ENCODE data around the gene PRDM16. TPM values are rescaled to one million over a fixed set of nuclear protein-coding genes. Genes with fewer than 3 reads are reported as not detected.

PRDM16 gene
- total and polyA plus RNA-seq, 2 experiments from 2014 or later: 0.14 to 0.16 TPM

DNA sequence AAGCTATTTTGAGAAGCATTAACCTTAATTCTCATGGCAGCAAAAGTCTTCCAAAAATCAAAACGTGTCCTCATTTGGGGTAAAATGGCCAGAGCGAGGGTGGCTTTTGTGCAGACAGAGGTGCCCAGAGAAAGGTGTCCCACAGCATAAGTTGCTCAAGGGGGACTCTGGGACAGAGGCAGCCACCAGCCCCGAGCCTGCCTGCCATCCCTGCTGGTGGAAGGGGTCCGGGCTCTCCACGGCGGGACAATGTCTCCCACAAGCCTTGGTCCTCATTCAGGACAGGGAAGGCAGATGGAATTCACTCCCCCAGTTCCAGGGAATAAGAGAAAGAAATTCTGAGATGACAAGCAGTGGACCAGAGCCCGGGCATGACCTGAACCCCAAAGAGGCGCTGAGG, 372.9 kb downstream of the PRDM16 start:
- H3K36me3 ChIP-seq (ENCODE audit: insufficient read depth): no peaks in the 10 kb centered on the region
- DNase-seq (ENCODE audit: low spot score) (no peak), ATAC-seq (no peak)
- no peaks in the 10 kb centered on the region for H4K20me1 ChIP-seq (replicated peaks; ENCODE audit: insufficient read depth)
- H3K9me2 ChIP-seq (ENCODE audit: insufficient read depth): no peaks in the 10 kb centered on the region
- H3K4me2 ChIP-seq: no peak overlapping the region
- H3K27me3 ChIP-seq (ENCODE audit: insufficient read depth): no peaks in the 10 kb centered on the region
- peaks cover 10% of the 10 kb centered on the region for H3K4me1 Mint-ChIP-seq
- H2AFZ ChIP-seq: no peak overlapping the region
- no peaks in the 10 kb centered on the region for H3K36me3 Mint-ChIP-seq (ENCODE audit: low read depth)
- H3K4me3 Mint-ChIP-seq: no peak overlapping the region
- no peaks in the 10 kb centered on the region for H3K9me3 Mint-ChIP-seq
- no peaks in the 10 kb centered on the region for H3K4me1 ChIP-seq (ENCODE audit: insufficient read depth)
- peaks cover 10% of the 10 kb centered on the region for H3K27me3 Mint-ChIP-seq (ENCODE audit: insufficient read depth, low read depth, poor library complexity)
- H3K27ac ChIP-seq (ENCODE audit: low read depth): no peak overlapping the region
- H3K27ac Mint-ChIP-seq: no peak overlapping the region
- TF ChIP-seq ZNF114 (CRISPR knock-in tag; IDR thresholded peaks at IDR 0.05) (no peak), POLR2AphosphoS5 (IDR thresholded peaks at IDR 0.05; ENCODE audit: low read depth) (no peak), CREB1 (CRISPR knock-in tag; IDR thresholded peaks at IDR 0.05; ENCODE audit: low read depth) (no peak), EZH2phosphoT487 (IDR thresholded peaks at IDR 0.05; ENCODE audit: unreplicated experiment) (no peak), STAT1 (IDR thresholded peaks at IDR 0.05; ENCODE audit: unreplicated experiment) (no peak), EZH2 (IDR thresholded peaks at IDR 0.05; ENCODE audit: low read depth, unreplicated experiment) (no peak), ZNF331 (CRISPR knock-in tag; IDR thresholded peaks at IDR 0.05; ENCODE audit: low read depth) (no peak), NANOG (IDR thresholded peaks at IDR 0.05; ENCODE audit: borderline replicate concordance) (no peak), JUNB (IDR thresholded peaks at IDR 0.05; ENCODE audit: unreplicated experiment) (no peak)
- TF ChIP-seq, protein P1, sequence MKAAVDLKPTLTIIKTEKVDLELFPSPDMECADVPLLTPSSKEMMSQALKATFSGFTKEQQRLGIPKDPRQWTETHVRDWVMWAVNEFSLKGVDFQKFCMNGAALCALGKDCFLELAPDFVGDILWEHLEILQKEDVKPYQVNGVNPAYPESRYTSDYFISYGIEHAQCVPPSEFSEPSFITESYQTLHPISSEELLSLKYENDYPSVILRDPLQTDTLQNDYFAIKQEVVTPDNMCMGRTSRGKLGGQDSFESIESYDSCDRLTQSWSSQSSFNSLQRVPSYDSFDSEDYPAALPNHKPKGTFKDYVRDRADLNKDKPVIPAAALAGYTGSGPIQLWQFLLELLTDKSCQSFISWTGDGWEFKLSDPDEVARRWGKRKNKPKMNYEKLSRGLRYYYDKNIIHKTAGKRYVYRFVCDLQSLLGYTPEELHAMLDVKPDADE (IDR thresholded peaks at IDR 0.05): no peak
- TF ChIP-seq, protein P2, sequence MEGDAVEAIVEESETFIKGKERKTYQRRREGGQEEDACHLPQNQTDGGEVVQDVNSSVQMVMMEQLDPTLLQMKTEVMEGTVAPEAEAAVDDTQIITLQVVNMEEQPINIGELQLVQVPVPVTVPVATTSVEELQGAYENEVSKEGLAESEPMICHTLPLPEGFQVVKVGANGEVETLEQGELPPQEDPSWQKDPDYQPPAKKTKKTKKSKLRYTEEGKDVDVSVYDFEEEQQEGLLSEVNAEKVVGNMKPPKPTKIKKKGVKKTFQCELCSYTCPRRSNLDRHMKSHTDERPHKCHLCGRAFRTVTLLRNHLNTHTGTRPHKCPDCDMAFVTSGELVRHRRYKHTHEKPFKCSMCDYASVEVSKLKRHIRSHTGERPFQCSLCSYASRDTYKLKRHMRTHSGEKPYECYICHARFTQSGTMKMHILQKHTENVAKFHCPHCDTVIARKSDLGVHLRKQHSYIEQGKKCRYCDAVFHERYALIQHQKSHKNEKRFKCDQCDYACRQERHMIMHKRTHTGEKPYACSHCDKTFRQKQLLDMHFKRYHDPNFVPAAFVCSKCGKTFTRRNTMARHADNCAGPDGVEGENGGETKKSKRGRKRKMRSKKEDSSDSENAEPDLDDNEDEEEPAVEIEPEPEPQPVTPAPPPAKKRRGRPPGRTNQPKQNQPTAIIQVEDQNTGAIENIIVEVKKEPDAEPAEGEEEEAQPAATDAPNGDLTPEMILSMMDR (conservative IDR thresholded peaks at IDR 0.05; ENCODE audit: low read depth in 2 of 2): no peak
- TF ChIP-seq, protein P3, sequence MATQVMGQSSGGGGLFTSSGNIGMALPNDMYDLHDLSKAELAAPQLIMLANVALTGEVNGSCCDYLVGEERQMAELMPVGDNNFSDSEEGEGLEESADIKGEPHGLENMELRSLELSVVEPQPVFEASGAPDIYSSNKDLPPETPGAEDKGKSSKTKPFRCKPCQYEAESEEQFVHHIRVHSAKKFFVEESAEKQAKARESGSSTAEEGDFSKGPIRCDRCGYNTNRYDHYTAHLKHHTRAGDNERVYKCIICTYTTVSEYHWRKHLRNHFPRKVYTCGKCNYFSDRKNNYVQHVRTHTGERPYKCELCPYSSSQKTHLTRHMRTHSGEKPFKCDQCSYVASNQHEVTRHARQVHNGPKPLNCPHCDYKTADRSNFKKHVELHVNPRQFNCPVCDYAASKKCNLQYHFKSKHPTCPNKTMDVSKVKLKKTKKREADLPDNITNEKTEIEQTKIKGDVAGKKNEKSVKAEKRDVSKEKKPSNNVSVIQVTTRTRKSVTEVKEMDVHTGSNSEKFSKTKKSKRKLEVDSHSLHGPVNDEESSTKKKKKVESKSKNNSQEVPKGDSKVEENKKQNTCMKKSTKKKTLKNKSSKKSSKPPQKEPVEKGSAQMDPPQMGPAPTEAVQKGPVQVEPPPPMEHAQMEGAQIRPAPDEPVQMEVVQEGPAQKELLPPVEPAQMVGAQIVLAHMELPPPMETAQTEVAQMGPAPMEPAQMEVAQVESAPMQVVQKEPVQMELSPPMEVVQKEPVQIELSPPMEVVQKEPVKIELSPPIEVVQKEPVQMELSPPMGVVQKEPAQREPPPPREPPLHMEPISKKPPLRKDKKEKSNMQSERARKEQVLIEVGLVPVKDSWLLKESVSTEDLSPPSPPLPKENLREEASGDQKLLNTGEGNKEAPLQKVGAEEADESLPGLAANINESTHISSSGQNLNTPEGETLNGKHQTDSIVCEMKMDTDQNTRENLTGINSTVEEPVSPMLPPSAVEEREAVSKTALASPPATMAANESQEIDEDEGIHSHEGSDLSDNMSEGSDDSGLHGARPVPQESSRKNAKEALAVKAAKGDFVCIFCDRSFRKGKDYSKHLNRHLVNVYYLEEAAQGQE (IDR thresholded peaks at IDR 0.05; ENCODE audit: unreplicated experiment): no peak
- TF ChIP-seq, protein P4, sequence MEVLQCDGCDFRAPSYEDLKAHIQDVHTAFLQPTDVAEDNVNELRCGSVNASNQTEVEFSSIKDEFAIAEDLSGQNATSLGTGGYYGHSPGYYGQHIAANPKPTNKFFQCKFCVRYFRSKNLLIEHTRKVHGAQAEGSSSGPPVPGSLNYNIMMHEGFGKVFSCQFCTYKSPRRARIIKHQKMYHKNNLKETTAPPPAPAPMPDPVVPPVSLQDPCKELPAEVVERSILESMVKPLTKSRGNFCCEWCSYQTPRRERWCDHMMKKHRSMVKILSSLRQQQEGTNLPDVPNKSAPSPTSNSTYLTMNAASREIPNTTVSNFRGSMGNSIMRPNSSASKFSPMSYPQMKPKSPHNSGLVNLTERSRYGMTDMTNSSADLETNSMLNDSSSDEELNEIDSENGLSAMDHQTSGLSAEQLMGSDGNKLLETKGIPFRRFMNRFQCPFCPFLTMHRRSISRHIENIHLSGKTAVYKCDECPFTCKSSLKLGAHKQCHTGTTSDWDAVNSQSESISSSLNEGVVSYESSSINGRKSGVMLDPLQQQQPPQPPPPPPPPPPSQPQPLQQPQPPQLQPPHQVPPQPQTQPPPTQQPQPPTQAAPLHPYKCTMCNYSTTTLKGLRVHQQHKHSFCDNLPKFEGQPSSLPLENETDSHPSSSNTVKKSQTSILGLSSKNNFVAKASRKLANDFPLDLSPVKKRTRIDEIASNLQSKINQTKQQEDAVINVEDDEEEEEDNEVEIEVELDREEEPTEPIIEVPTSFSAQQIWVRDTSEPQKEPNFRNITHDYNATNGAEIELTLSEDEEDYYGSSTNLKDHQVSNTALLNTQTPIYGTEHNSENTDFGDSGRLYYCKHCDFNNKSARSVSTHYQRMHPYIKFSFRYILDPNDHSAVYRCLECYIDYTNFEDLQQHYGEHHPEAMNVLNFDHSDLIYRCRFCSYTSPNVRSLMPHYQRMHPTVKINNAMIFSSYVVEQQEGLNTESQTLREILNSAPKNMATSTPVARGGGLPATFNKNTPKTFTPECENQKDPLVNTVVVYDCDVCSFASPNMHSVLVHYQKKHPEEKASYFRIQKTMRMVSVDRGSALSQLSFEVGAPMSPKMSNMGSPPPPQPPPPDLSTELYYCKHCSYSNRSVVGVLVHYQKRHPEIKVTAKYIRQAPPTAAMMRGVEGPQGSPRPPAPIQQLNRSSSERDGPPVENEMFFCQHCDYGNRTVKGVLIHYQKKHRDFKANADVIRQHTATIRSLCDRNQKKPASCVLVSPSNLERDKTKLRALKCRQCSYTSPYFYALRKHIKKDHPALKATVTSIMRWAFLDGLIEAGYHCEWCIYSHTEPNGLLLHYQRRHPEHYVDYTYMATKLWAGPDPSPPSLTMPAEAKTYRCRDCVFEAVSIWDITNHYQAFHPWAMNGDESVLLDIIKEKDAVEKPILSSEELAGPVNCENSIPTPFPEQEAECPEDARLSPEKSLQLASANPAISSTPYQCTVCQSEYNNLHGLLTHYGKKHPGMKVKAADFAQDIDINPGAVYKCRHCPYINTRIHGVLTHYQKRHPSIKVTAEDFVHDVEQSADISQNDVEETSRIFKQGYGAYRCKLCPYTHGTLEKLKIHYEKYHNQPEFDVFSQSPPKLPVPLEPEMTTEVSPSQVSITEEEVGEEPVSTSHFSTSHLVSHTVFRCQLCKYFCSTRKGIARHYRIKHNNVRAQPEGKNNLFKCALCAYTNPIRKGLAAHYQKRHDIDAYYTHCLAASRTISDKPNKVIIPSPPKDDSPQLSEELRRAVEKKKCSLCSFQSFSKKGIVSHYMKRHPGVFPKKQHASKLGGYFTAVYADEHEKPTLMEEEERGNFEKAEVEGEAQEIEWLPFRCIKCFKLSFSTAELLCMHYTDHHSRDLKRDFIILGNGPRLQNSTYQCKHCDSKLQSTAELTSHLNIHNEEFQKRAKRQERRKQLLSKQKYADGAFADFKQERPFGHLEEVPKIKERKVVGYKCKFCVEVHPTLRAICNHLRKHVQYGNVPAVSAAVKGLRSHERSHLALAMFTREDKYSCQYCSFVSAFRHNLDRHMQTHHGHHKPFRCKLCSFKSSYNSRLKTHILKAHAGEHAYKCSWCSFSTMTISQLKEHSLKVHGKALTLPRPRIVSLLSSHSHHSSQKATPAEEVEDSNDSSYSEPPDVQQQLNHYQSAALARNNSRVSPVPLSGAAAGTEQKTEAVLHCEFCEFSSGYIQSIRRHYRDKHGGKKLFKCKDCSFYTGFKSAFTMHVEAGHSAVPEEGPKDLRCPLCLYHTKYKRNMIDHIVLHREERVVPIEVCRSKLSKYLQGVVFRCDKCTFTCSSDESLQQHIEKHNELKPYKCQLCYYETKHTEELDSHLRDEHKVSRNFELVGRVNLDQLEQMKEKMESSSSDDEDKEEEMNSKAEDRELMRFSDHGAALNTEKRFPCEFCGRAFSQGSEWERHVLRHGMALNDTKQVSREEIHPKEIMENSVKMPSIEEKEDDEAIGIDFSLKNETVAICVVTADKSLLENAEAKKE (CRISPR knock-in tag; IDR thresholded peaks at IDR 0.05): no peak
- H3F3A ChIP-seq (replicated peaks; ENCODE audit: low read depth): no peaks in the 10 kb centered on the region
- no peaks in the 10 kb centered on the region for H3K79me2 ChIP-seq (replicated peaks; ENCODE audit: insufficient read depth)
- H3K4me3 ChIP-seq: no peak overlapping the region

All from GM23338 (cell line).